HG03439 (cell line): ENCODE results near the gene SLC39A3.
"Not testable (repeated sequence)": the region's sequence is repeated elsewhere in the genome, so short reads cannot be mapped to it uniquely, and the experiment has no call there.

ENCODE experiments used
- ATAC-seq: cut with Tn5 transposase; IDR thresholded peaks from one replicate; pipeline ENCODE4 v1.9.1; 2021; ENCODE audit warnings: mild to moderate bottlenecking, moderate library complexity; ENCODE audit not compliant: unreplicated experiment

Gene SLC39A3

DNA sequence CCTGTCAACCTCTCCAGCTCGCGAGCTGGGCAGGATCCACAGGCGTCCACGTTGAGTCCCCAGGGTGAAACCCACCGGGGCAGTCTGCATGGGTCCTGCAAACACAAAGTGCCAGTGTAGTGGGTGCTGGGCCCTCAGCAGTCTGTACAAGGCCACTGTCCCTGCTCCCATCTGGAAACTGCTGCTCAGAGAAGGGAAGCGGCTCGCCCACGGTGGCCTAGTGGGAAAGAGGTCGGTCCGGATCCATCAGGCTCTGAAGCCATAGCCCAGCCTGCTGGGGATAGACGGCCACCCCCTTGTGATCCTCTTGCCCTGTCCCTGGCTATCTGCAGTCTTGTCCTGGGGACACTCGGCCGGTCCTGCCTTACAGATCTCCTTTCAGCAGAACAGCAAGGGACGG is 16.1 kb downstream of the SLC39A3 start:
- no peak for ATAC-seq

DNA sequence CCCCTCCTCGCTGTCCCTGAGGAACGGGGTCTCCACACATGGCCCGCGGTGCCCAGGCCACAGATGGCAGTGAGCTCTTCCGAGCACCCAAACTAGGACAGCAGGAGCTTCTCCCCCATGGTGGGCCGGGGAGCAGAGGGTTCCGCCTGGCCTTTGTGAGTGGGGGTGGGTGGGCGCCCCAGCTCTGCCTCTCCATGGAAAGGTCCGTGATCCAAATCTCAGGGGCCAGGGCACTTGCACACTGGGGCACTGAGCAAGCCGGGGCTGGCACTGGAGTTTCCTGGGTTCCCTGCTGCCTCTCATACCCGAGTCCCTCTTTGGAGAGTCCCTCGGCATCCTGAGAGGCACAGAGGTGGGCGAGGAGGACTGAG is 16.5 kb downstream of the SLC39A3 start:
- ATAC-seq = no peak

DNA sequence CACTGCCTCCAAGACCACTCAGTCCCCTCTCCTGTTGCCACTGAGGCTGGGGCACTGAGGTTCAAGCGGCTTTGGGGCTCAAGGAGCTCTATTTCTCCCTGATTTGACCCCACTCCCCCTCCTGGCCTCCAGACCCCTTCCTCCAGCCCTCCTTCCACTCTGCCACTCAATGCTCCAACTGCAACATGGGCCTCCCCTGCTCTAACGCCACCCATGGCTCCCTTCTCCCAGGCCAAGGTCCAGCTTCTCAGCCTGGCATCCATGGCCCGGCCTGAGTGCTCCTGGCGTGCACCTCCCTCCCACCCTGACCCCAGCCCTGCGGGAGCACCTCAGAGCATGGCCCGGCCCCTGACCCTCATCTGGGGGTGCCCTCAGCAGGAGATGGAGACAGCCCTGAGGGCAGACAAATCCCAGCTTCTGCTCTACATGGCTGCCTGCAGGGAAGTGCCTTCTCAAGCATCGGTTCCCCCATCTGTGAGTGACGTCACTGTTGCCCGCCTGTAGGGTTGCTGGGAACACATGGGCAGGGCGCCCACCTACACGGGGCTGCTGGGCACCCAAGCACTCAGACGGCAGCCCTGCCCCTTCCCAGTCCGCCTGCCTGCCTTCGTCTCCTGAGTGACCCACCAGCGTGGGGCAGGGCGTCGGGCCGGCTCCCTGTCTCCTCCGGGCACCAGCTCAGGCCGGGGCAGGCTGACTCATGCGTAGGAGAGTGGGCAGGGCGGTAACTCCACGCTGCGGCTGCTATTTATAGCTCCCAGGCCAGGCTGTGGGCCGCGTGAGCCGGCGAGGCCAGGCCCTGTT is 17.1 kb downstream of the SLC39A3 start:
- ATAC-seq = no peak

- ATAC-seq = no peak
These were observed 18.0 kb downstream of the SLC39A3 start for GRCh38 chr19:2721570-2722540.

GRCh38 chr19:2720777-2721569 is 18.8 kb downstream of the SLC39A3 start, which contains the start of gene DIRAS1:
DIRAS1 (minus strand) TSS chr19:2721372; CDS start chr19:2717806, 3,566 bp downstream.
- ATAC-seq = no peak

- ATAC-seq = no peak
These were observed 19.7 kb downstream of the SLC39A3 start for GRCh38 chr19:2719920-2720776.

- ATAC-seq = no peak
These were observed 20.5 kb downstream of the SLC39A3 start for GRCh38 chr19:2719232-2719735.

- ATAC-seq = no peak
These were observed 21.9 kb downstream of the SLC39A3 start for GRCh38 chr19:2717638-2718541.

GRCh38 chr19:2716722-2717637 is 22.8 kb downstream of the SLC39A3 start:
- ATAC-seq = no peak

GRCh38 chr19:2716275-2716650 is 23.6 kb downstream of the SLC39A3 start:
- no peak for ATAC-seq

GRCh38 chr19:2715470-2716274 is 24.1 kb downstream of the SLC39A3 start:
- no peak for ATAC-seq

DNA sequence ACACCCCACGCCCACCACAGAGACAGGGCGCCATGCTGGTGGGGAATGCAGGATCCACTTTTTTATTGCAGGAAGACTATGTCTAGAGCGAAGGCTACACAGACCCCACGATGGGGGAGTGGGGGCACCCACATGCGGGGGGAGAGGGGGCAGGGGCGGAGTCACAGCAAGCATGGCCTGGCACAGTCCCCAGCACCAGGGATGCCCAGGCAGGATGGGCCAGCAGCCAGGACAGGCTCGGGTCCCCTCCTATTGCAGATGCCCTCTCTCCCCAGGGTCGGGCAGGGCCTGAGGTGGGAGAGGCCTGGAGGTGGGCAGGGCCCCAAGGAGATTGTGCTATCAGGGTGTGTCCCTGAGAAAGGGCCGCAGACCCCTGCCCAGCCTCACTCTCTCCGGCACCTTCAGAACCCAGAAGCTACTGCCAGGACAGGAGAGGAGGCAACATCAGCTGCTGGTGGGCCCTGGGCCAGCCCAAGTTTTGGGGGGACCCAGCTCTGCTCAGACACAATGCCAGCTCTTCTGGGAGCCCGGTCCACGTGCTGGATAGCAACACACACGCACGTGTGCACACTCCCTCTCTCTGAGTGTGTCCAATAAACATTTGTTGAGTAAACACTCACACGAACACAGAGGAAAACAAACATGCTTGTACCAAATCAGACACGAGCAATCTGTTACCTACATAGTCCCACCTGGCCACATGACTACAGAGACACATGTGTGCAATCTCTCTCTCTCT is 25.1 kb downstream of the SLC39A3 start:
- ATAC-seq = no peak

- ATAC-seq = not testable (repeated sequence)
These were observed 25.7 kb downstream of the SLC39A3 start for GRCh38 chr19:2714102-2714501.

GRCh38 chr19:2713170-2713569 is 26.6 kb downstream of the SLC39A3 start:
- not testable (repeated sequence) for ATAC-seq

- ATAC-seq = no peak
These were observed 28.0 kb downstream of the SLC39A3 start for GRCh38 chr19:2711875-2712205.

DNA sequence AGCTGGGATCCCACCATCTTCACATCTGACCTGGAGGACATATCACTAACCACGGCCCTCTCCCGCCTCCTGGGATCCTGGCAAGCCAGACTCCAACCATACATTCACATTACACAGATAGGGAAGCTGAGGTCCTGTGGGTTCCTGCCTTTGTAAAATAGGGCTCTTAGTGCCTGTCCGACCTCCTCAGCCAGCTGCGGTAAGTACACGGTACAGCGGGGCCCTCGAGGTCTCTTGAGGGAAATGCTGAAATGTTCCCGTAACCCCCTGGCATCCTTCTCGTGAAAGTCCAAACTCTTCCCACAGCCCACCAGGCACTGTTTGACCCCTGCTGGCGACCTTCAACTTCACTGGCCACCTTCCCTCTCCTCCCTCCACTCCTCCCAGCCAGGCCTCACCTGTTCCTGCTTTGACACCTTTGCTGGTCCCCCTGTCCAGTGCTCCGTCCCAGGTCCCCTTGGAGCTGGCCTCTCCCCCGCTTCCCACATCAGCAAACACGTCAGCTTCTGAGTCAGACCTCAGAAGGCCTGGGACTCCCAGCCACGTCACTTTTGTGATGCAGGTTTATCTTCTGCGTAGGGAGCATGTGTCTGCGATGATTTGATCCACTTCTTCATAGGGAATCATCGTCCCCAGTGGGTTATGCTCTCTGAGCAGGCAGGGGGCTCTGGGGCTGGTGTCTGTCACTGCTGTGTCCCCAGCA is 28.5 kb downstream of the SLC39A3 start:
- ATAC-seq = no peak
